SK-N-MC (cell line): ENCODE results near the gene PC.

Experiments used
- DNase-seq: peaks from one replicate; pipeline ENCODE4 v3.0.0-alpha.2; 2011; ENCODE audit warnings: low read depth, low spot score
- H3K27ac ChIP-seq: fragments of 200-600 bp; sonication (generic); 2 replicates; pipeline ENCODE4 v1.5.1; 2016; ENCODE audit warnings: mixed run types
- H3K36me3 ChIP-seq: fragments of 200-600 bp; sonication (generic); 2 replicates; pipeline ENCODE4 v1.6.1; 2017; ENCODE audit warnings: antibody characterized with exemption, low read length, mixed read lengths; ENCODE audit not compliant: insufficient read depth
- H3K4me3 ChIP-seq: fragments of 200-600 bp; sonication (generic); 2 replicates; pipeline ENCODE4 v1.5.1; 2016
- H3K9ac ChIP-seq: fragments of 200-600 bp; sonication (generic); 2 replicates; pipeline ENCODE4 v1.8.0; 2017; ENCODE audit warnings: mixed run types, mixed read lengths; ENCODE audit not compliant: insufficient read length
- H3K9me3 ChIP-seq: fragments of 200-600 bp; sonication (generic); 2 replicates; pipeline ENCODE4 v1.6.1; 2017; ENCODE audit warnings: low read depth, mild to moderate bottlenecking, antibody characterized with exemption, low read length, moderate library complexity, mixed read lengths
- EZH2 ChIP-seq: fragments of 200-600 bp; sonication (generic); IDR thresholded peaks from one replicate; pipeline ENCODE4 v1.6.1; 2017; ENCODE audit warnings: antibody characterized with exemption
- FOXP2 ChIP-seq: optimal IDR thresholded peaks from 2 replicates; pipeline ENCODE3; 2011; ENCODE audit warnings: mild to moderate bottlenecking, moderate library complexity; ENCODE audit not compliant: insufficient read depth; ENCODE audit errors: extremely low read length, control extremely low read depth
- POLR2AphosphoS5 ChIP-seq: IDR thresholded peaks from 2 replicates; pipeline ENCODE4 v1.6.1; 2012; ENCODE audit warnings: mild to moderate bottlenecking, low read depth, low read length, borderline replicate concordance

The PC gene

DNA sequence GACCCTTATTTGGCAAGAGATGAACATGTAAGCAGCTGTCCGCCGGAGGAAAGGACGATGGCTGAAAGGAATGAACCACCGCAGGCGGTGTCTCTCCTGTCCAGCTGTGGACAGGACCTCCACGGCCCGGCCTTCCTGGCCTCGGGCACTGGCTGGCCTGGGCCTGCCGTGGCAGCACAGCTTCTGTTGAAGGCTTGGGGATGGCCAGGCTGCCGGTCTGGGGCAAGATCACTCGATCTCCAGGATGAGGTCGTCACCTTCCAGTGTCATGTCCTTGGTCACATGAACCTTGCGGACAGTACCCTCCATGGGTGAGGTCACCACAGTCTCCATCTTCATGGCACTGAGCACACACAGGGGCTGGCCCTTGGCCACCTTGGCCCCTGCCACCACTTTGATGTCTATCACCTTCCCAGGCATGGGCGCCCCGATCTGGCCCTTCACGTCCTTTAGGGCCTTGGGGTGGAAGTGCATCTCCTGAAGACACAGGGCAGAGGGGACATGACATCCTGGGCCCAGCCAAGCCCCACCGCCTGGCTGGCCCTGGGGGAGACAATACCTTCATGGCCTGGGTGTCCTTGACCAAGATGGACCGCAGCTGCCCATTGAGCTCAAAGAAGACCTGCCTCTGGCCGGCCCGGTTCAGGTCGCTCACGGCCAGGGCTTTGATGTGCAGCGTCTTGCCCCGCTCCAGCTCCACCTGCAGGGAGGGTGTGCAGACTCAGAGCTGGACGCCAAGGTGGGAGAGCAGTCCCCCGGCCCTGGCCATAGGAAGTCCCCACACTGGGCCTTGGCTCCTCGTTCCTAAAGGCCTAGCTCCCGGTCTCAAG, 109.3 kb downstream of the PC start:
- Histone ChIP-seq H3K4me3 (no peak overlapping the region), H3K27ac (no peak overlapping the region), H3K36me3 (peaks cover 10% of the 10 kb centered on the region; the same call in 1 of the 2 replicates), H3K9ac (no peak overlapping the region), H3K9me3 (no peaks in the 10 kb centered on the region)
- no peak for DNase-seq
- TF ChIP-seq EZH2 (no peak), POLR2AphosphoS5 (no peak), FOXP2 (no peak)

GRCh38 chr11:66847461-66848232, 110.5 kb downstream of the PC start:
- DNase-seq = no peak
- Histone ChIP-seq H3K9ac (no peak overlapping the region), H3K9me3 (no peaks in the 10 kb centered on the region), H3K27ac (no peak overlapping the region), H3K4me3 (no peak overlapping the region), H3K36me3 (peaks cover 10% of the 10 kb centered on the region; the same call in 1 of the 2 replicates)
- TF ChIP-seq POLR2AphosphoS5 (no peak), EZH2 (no peak), FOXP2 (no peak)

DNA sequence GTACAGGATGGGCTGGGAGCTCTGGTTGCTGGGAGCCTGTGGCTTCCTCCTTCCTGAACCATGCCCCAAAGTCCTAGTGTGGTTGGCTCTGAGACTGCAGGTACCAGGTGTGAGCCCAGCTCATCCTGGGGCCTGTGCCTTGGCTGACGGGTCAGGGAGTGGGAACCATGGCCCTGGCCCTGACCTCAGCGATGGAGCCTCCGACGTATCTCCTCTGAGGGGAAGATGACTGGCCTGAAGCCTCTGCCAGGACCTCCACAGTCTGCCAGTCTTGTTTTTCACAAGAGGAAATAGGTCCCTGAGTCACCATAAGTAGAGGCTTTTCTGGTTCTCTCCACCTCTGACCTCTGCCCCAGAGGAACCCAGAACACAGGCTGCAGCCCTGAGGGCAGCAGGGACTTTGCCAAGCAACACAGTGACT, 111.5 kb downstream of the PC start:
- H3K9me3 ChIP-seq = no peaks in the 10 kb centered on the region
- DNase-seq = no peak
- H3K27ac ChIP-seq = no peak overlapping the region
- H3K4me3 ChIP-seq = no peak overlapping the region
- H3K36me3 ChIP-seq = peaks cover 10% of the 10 kb centered on the region; the same call in 1 of the 2 replicates
- TF ChIP-seq POLR2AphosphoS5 = no peak
- TF ChIP-seq EZH2 = no peak
- no peak for TF ChIP-seq FOXP2
- no peak overlapping the region for H3K9ac ChIP-seq

- Histone ChIP-seq H3K36me3 (peaks cover 10% of the 10 kb centered on the region; the same call in 1 of the 2 replicates), H3K9me3 (no peaks in the 10 kb centered on the region), H3K4me3 (no peak overlapping the region), H3K9ac (no peak overlapping the region), H3K27ac (no peak overlapping the region)
- TF ChIP-seq EZH2 (no peak), FOXP2 (no peak), POLR2AphosphoS5 (no peak)
- no peak for DNase-seq
These were observed 112.3 kb downstream of the PC start for GRCh38 chr11:66845876-66846212.

DNA sequence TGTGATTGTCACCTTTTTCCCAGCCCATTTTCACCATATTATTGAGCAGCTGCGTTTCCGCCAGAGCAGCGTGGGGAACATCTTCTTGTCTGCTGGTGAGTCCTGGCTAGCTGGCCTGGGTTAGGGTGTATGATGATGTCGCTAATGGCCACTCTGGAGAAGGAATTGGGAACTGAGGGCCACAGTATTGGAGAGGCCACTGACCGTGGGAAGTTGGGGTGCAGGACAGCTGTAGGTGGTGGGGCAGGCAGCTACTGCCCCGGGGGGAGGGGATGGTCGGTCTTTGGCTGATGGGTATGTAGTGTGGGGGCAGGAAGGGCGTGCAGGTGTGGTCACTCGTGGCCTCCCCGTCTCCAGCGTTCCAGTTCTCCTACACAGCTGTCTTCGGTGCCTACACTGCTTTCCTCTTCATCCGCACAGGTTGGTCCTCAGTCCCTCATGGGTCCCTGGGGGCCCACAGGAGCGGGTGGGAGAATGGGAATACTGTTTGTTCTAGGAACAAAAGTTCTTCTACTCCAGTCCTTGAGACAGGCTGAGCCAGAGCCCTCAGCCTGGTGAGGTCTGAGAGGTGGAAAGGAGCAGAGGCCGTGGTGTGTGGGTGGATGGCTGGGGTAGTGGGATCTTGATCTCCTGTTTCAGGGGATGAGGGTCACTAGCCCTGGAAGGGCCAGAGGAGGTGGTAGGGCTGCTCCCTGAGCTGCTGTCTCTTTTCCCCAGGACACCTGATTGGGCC, 112.9 kb downstream of the PC start:
- Histone ChIP-seq H3K9me3 (no peaks in the 10 kb centered on the region), H3K36me3 (peaks cover 12% of the 10 kb centered on the region; the same call in 1 of the 2 replicates), H3K27ac (no peak overlapping the region), H3K9ac (no peak overlapping the region), H3K4me3 (no peak overlapping the region)
- no peak for DNase-seq
- no peak for TF ChIP-seq POLR2AphosphoS5
- TF ChIP-seq EZH2 = no peak
- TF ChIP-seq FOXP2 = no peak

DNA sequence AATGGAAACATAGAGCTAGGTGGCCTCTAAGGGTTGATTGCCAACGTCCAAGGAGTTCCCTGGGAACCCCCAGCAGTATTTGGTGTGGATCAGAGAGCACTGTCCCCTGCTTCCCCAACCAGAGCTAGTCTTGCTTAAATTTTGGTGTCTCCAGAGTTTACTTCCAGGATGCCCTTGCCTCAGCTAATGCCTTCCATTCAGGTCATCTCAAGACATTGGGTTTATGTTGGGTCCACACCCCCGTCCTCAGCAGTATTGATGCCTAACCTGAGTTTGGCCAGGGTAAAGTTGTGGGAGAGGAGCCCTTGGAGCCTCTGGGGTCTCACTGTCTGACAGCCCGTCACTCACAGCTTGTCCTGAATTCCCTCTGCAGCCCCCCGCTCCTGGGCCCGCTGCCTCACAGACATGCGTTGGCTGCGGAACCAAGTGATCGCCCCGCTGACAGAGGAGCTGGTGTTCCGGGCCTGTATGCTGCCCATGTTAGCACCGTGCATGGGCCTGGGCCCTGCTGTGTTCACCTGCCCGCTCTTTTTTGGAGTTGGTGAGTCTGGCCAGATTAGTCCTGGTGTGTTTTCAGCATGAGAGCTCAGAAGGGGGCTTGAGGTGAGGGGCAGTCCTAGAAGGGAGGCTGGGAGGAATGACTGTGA, 113.6 kb downstream of the PC start:
- H3K9ac ChIP-seq = peak overlapping the region; percentile 98
- H3K36me3 ChIP-seq = peaks cover 14% of the 10 kb centered on the region; the same call in 1 of the 2 replicates
- H3K9me3 ChIP-seq = no peaks in the 10 kb centered on the region
- H3K4me3 ChIP-seq = peak overlapping the region; percentile 99
- DNase-seq = no peak
- TF ChIP-seq POLR2AphosphoS5 (no peak), FOXP2 (no peak), EZH2 (no peak)
- no peak overlapping the region for H3K27ac ChIP-seq

DNA sequence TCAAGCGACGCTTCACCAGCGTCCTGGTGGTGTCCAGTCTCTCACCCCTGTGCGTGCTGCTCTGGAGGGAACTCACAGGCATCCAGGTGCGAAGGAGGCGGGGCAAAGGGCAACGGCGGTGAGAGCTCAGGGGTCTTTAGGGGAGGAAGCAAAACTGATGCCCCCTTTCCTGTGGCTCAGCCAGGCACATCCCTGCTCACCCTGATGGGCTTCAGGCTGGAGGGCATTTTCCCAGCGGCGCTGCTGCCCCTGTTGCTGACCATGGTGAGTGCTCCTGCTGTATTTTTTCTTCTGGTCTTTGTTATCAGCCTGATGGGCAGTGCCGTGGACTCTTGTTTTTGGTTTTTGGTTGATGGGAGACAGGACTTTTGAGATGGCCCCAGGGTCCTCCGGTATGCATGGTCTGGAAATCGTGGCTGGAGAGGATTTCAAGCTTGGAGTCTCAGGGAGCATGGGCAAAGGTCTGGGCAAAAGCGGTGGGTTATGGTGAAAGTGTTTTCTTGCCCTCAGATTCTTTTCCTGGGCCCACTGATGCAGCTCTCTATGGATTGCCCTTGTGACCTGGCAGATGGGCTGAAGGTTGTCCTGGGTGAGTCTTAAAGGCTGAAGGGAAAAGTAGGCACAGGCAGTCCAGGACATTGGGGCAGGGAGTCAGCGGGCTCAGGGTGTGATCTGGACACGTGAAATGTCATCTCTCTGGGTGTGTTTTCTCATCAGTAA, 114.2 kb downstream of the PC start:
- TF ChIP-seq EZH2 (no peak), POLR2AphosphoS5 (no peak), FOXP2 (no peak)
- peak overlapping the region; percentile 80 for H3K27ac ChIP-seq
- H3K4me3 ChIP-seq = peak overlapping the region; percentile 99
- no peak for DNase-seq
- no peaks in the 10 kb centered on the region for H3K9me3 ChIP-seq
- H3K36me3 ChIP-seq = peaks cover 14% of the 10 kb centered on the region; the same call in 1 of the 2 replicates
- H3K9ac ChIP-seq = peak overlapping the region; percentile 98
